ENCODE measurements around the gene KIAA0753. TPM values are rescaled to one million over a fixed set of nuclear protein-coding genes. Genes with fewer than 3 reads are reported as not detected.

The KIAA0753 gene
- total RNA-seq, 2 experiments from 2014 or later = 20.8 to 29.8 TPM

DNA sequence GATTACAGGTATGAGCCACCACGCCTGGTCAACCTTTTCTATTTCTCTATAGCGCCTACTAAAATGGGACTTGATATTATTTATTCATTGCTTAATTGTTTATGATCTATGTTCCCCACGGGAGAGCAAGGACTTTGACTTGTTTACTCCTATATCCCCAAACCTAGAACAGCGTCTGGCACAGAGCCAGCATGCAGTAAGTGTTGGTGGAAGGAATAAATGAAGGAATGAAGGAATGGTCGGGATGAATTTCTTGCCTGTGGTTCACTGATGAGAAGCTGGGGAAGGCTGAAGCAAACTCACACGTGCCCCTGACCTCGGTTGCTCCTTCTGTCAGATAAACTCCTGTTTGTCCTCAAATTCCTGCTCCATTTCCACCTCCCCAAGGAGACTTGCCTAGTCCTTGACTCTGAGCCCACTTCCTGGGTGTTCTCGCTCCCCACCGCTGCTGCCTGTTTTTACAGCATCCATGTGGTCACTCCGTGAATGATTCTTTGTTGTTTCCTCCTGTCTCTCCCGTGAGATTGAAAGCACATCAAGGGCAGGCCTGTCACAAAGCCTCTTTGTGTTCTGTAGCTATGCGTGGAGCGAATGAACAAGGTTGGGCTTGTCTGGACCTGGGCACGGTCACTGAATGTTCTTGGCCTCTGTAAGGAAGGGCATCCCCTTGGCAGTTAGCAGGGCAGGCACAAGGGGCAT lies 28.4 kb upstream of the KIAA0753 start:
- H2AFZ ChIP-seq (ENCODE audit: low read length) = no peak overlapping the region
- TF ChIP-seq CTCF (conservative IDR thresholded peaks at IDR 0.05; ENCODE audit: low read length) (no peak), EZH2phosphoT487 (IDR thresholded peaks at IDR 0.05; ENCODE audit: borderline replicate concordance, low read depth, low read length) (no peak)
- DNase-seq (ENCODE audit: low spot score) = no peak
- ChIA-PET POLR2A (no interaction called here), CTCF (ENCODE audit: unreplicated experiment) (no interaction called here)
- intact Hi-C loops (cut with micrococcal nuclease; ENCODE audit: unreplicated experiment) = no loop called here
- H3K4me3 ChIP-seq (ENCODE audit: low read depth, low read length, poor library complexity, severe bottlenecking) = no peak overlapping the region
- BruUV-seq (replicated peaks) = no TSS peak
- H3K4me1 ChIP-seq (ENCODE audit: insufficient read depth, low read length, poor library complexity, severe bottlenecking) = no peaks in the 10 kb centered on the region
- H3K4me2 ChIP-seq (ENCODE audit: low read length) = no peak overlapping the region
- H3K9me2 ChIP-seq (ENCODE audit: insufficient read depth, low read length) = no peaks in the 10 kb centered on the region
- H4K20me1 ChIP-seq (ENCODE audit: insufficient read depth, low read length) = no peaks in the 10 kb centered on the region
- H3K27ac ChIP-seq (ENCODE audit: low read depth, low read length, poor library complexity, severe bottlenecking) = no peak overlapping the region
- no peaks in the 10 kb centered on the region for H3K79me2 ChIP-seq (ENCODE audit: insufficient read depth, low read depth, low read length)
- H3K36me3 ChIP-seq (ENCODE audit: insufficient read depth, low read length) = peaks cover 8% of the 10 kb centered on the region; the same call in 1 of the 2 replicates
- H3K9me3 ChIP-seq (ENCODE audit: low read length) = no peaks in the 10 kb centered on the region

- POLR2A ChIA-PET = no interaction called here
- no peaks in the 10 kb centered on the region for H3K9me2 ChIP-seq (ENCODE audit: insufficient read depth, low read length)
- H4K20me1 ChIP-seq (ENCODE audit: insufficient read depth, low read length) = no peaks in the 10 kb centered on the region
- CTCF ChIA-PET (ENCODE audit: unreplicated experiment) = no interaction called here
- DNase-seq (ENCODE audit: low spot score) = no peak
- no peaks in the 10 kb centered on the region for H3K79me2 ChIP-seq (ENCODE audit: insufficient read depth, low read depth, low read length)
- H3K4me3 ChIP-seq (ENCODE audit: low read depth, low read length, poor library complexity, severe bottlenecking) = no peak overlapping the region
- no peaks in the 10 kb centered on the region for H3K4me1 ChIP-seq (ENCODE audit: insufficient read depth, low read length, poor library complexity, severe bottlenecking)
- no peak overlapping the region for H3K27ac ChIP-seq (ENCODE audit: low read depth, low read length, poor library complexity, severe bottlenecking)
- peaks cover 13% of the 10 kb centered on the region; the same call in 1 of the 2 replicates for H3K36me3 ChIP-seq (ENCODE audit: insufficient read depth, low read length)
- H3K4me2 ChIP-seq (ENCODE audit: low read length) = no peak overlapping the region
- intact Hi-C loops (cut with micrococcal nuclease; ENCODE audit: unreplicated experiment) = no loop called here
- BruUV-seq (replicated peaks) = no TSS peak
- H2AFZ ChIP-seq (ENCODE audit: low read length) = no peak overlapping the region
- TF ChIP-seq EZH2phosphoT487 (IDR thresholded peaks at IDR 0.05; ENCODE audit: borderline replicate concordance, low read depth, low read length) = no peak
- H3K9me3 ChIP-seq (ENCODE audit: low read length) = no peaks in the 10 kb centered on the region
Observed at GRCh38 chr17:6668219-6668618, 27.7 kb upstream of the KIAA0753 start.

- BruUV-seq (replicated peaks) = no TSS peak
- no peak overlapping the region for H2AFZ ChIP-seq (ENCODE audit: low read length)
- TF ChIP-seq CTCF (conservative IDR thresholded peaks at IDR 0.05; ENCODE audit: low read length) = no peak
- no peak for TF ChIP-seq EZH2phosphoT487 (IDR thresholded peaks at IDR 0.05; ENCODE audit: borderline replicate concordance, low read depth, low read length)
- no peak overlapping the region for H3K4me2 ChIP-seq (ENCODE audit: low read length)
- H3K27ac ChIP-seq (ENCODE audit: low read depth, low read length, poor library complexity, severe bottlenecking) = no peak overlapping the region
- H3K9me2 ChIP-seq (ENCODE audit: insufficient read depth, low read length) = no peaks in the 10 kb centered on the region
- H3K4me3 ChIP-seq (ENCODE audit: low read depth, low read length, poor library complexity, severe bottlenecking) = no peak overlapping the region
- no peaks in the 10 kb centered on the region for H4K20me1 ChIP-seq (ENCODE audit: insufficient read depth, low read length)
- CTCF ChIA-PET (ENCODE audit: unreplicated experiment) = no interaction called here
- intact Hi-C loops (cut with micrococcal nuclease; ENCODE audit: unreplicated experiment) = loop anchor here (2.0 kb wide), 1 partner anchor 175 kb away; no protein-coding TSS in a partner anchor
- H3K9me3 ChIP-seq (ENCODE audit: low read length) = no peaks in the 10 kb centered on the region
- no peaks in the 10 kb centered on the region for H3K79me2 ChIP-seq (ENCODE audit: insufficient read depth, low read depth, low read length)
- POLR2A ChIA-PET = no interaction called here
- H3K36me3 ChIP-seq (ENCODE audit: insufficient read depth, low read length) = peaks cover 13% of the 10 kb centered on the region; the same call in 1 of the 2 replicates
- no peak for DNase-seq (ENCODE audit: low spot score)
- peaks cover 4% of the 10 kb centered on the region for H3K4me1 ChIP-seq (ENCODE audit: insufficient read depth, low read length, poor library complexity, severe bottlenecking)
Observed at GRCh38 chr17:6667516-6667915, 27.0 kb upstream of the KIAA0753 start.

Data from OCI-LY7 (cell line).